Upper lobe of left lung (tissue), 6 donors: Measurements from ENCODE around the gene RIMBP2. TPM values are rescaled to one million over a fixed set of nuclear protein-coding genes. Genes with fewer than 3 reads are reported as not detected.

Experiments
- ATAC-seq, 2 donors: fragments of 200-7000 bp; cut with Tn5 transposase; one replicate each; pipeline ENCODE4 v1.9.1; 2022; ENCODE audit warnings: mild to moderate bottlenecking in 2 of 2, moderate library complexity in 2 of 2; ENCODE audit not compliant: low FRiP score in 2 of 2
- DNase-seq, 2 donors: peaks; one replicate each; pipeline ENCODE4 v3.0.0-alpha.2; 2019 to 2020
- H3K27ac ChIP-seq, 4 donors: fragments of 200-600 bp; sonication (generic); one replicate each; pipeline ENCODE4 v1.5.1; 2016 to 2019
- H3K27me3 ChIP-seq, 4 donors: fragments of 200-600 bp; sonication (generic); one replicate each; pipeline ENCODE4 v1.5.1; 2017 to 2019
- H3K36me3 ChIP-seq, 4 donors: fragments of 200-600 bp; sonication (generic); one replicate each; pipeline ENCODE4 v1.5.1; 2016 to 2019
- H3K4me1 ChIP-seq, 4 donors: fragments of 200-600 bp; sonication (generic); one replicate each; pipeline ENCODE4 v1.5.1; 2018 to 2019
- H3K4me3 ChIP-seq, 4 donors: fragments of 200-600 bp; sonication (generic); one replicate each; pipeline ENCODE4 v1.5.1; 2017 to 2019; ENCODE audit warnings: mild to moderate bottlenecking in 2 of 4, moderate library complexity in 1 of 4
- H3K9me3 ChIP-seq, 4 donors: fragments of 200-600 bp; sonication (generic); one replicate each; pipeline ENCODE4 v1.5.1; 2018 to 2019
- EP300 ChIP-seq, 4 donors: sonication (generic); formaldehyde crosslinking; IDR thresholded peaks; one replicate each; pipeline ENCODE4 v1.5.1; 2017; ENCODE audit warnings: antibody characterized with exemption in 4 of 4, control low read depth in 2 of 4
- POLR2A ChIP-seq, 4 donors: fragments of 450-650 bp; IDR thresholded peaks; one replicate each; pipeline ENCODE4 v1.5.1; 2016 to 2017; ENCODE audit warnings: antibody characterized with exemption in 4 of 4, mild to moderate bottlenecking in 2 of 4
- POLR2AphosphoS5 ChIP-seq, 2 donors: sonication (generic); formaldehyde crosslinking; IDR thresholded peaks; one replicate each; pipeline ENCODE4 v1.5.1; 2017; ENCODE audit warnings: antibody characterized with exemption in 2 of 2
- WGBS, 2 donors: methylation state at CpG; one replicate each; pipeline ENCODE4 v1.1.5; 2017 to 2018; 5-methylcytosine and 5-hydroxymethylcytosine counted together
- total RNA-seq, 6 donors: library from RNA; depleted of rRNA in 4 of 6; stranded (reverse); fragments of >200 nt in 4 of 6; gene quantifications; one replicate each; pipeline versions ENCODE4 v1.1.0 to v1.2.1, GENCODE V29; 2016 to 2021
- TF ChIP-seq, protein P1 (sequence below), 6 experiments: fragments of 450-650 bp in 4 of 6; fragments of 200-600 bp in 2 of 6; sonication (generic) in 2 of 6; IDR thresholded peaks; one replicate each; pipeline ENCODE4 v1.5.1; 2016 to 2019; ENCODE audit warnings: antibody characterized with exemption in 6 of 6
- donor health status: DM: no; HTN: no; CAD: no; lungs with moderate emphysema.
- donor health status: DM: no; HTN: yes; CAD: no; lungs with severe emphysema.

RIMBP2 gene
- total RNA-seq, 6 donors from 2014 or later = 0.23 to 3.9 (median 0.44) TPM; not detected in 1

- Histone ChIP-seq H3K27ac (no peak overlapping the region), H3K4me1 (no peaks in the 10 kb centered on the region), H3K27me3 (no peaks in the 10 kb centered on the region), H3K36me3 (no peaks in the 10 kb centered on the region), H3K9me3 (no peaks in the 10 kb centered on the region), H3K4me3 (no peak overlapping the region)
- TF ChIP-seq POLR2A (IDR thresholded peaks at IDR 0.05) = no peak
- ATAC-seq (peak in 1 of 2 donors; percentile 11), DNase-seq (no peak)
- 68 to 84% methylated on average over 19 to 28 of the region's 28 CpGs for WGBS, 2 donors
These were observed 259.5 kb downstream of the RIMBP2 start for GRCh38 chr12:130456375-130457199.

DNA sequence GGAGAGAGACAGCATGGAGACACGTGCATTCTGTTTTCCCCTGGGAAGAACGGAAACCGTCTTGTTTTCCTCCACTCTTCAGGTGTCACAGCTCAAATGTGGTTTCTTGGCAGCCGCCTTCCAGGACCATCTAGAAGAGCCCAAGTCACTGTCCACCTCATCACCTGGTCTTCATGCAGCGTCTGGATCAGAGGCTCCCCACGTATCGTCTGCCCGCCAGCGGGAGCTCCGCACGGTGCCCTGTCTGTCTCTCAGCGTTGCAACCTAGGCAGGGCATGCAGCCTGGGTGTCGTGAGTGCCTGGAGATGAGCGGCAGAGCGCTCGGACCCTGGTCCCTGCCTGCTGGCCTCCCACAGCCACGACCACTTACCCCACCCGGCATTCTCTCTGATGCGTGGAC, 260.9 kb downstream of the RIMBP2 start:
- no peak overlapping the region for H3K27ac ChIP-seq
- H3K27me3 ChIP-seq = no peaks in the 10 kb centered on the region
- H3K36me3 ChIP-seq = no peaks in the 10 kb centered on the region
- peak in 1 of 2 donors; percentile 73 for DNase-seq
- WGBS, 2 donors = 85 to 86% methylated on average over 19 of the region's 19 CpGs
- no peak for TF ChIP-seq POLR2AphosphoS5 (IDR thresholded peaks at IDR 0.05)
- no peak for TF ChIP-seq EP300 (IDR thresholded peaks at IDR 0.05)
- TF ChIP-seq, protein P1, sequence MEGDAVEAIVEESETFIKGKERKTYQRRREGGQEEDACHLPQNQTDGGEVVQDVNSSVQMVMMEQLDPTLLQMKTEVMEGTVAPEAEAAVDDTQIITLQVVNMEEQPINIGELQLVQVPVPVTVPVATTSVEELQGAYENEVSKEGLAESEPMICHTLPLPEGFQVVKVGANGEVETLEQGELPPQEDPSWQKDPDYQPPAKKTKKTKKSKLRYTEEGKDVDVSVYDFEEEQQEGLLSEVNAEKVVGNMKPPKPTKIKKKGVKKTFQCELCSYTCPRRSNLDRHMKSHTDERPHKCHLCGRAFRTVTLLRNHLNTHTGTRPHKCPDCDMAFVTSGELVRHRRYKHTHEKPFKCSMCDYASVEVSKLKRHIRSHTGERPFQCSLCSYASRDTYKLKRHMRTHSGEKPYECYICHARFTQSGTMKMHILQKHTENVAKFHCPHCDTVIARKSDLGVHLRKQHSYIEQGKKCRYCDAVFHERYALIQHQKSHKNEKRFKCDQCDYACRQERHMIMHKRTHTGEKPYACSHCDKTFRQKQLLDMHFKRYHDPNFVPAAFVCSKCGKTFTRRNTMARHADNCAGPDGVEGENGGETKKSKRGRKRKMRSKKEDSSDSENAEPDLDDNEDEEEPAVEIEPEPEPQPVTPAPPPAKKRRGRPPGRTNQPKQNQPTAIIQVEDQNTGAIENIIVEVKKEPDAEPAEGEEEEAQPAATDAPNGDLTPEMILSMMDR (IDR thresholded peaks at IDR 0.05) = no peak
- TF ChIP-seq POLR2A (IDR thresholded peaks at IDR 0.05) = no peak
- H3K4me1 ChIP-seq = no peaks in the 10 kb centered on the region
- H3K9me3 ChIP-seq = no peaks in the 10 kb centered on the region
- ATAC-seq = no peak
- no peak overlapping the region for H3K4me3 ChIP-seq

DNA sequence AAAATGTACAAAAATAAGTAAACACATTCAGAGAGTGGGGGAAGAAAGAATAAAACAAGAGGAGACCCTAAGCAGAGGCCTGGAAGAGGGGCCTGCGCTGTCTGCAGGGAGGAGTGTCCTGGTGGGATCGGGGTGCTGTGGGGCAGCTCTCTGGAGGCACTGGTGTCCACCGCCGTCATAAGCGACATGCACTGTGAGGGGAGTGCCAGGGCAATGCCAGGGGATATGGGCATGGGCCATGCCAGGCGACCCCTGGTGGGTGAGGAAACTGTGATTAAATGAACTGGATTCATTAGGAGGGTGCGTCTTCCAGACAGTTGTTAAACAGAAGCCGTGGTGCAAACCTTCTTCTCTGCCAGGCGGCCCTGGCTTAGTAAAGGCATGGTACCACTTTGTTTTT, 261.8 kb downstream of the RIMBP2 start:
- Histone ChIP-seq H3K36me3 (no peaks in the 10 kb centered on the region), H3K27me3 (no peaks in the 10 kb centered on the region), H3K4me1 (no peaks in the 10 kb centered on the region), H3K4me3 (no peak overlapping the region), H3K9me3 (no peaks in the 10 kb centered on the region), H3K27ac (no peak overlapping the region)
- 84 to 90% methylated on average over 9 of the region's 9 CpGs for WGBS, 2 donors
- TF ChIP-seq, protein P1 (IDR thresholded peaks at IDR 0.05) = no peak
- DNase-seq (no peak), ATAC-seq (no peak)

DNA sequence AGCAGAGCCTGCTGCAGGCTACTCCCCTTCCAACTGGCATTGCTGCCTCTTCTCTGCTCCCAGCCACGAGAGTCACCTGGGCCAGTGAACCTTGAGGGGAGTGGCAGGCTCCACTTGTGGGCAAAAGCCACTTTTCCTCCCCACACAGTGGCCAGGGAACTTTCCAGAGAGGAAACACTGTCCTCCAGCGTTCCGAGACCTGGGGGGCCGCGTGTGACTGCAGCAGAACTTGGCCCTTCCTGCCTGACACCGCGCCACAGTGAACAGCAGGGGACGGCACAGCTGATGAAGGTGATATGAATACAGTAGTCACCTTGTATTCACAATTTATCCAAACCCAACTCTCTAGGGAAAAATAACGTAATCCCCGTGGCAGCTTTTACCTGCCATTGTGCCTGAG, 263.6 kb downstream of the RIMBP2 start:
- no peaks in the 10 kb centered on the region for H3K27me3 ChIP-seq
- 78 to 79% methylated on average over 10 of the region's 10 CpGs for WGBS, 2 donors
- no peaks in the 10 kb centered on the region for H3K4me1 ChIP-seq
- H3K36me3 ChIP-seq = no peaks in the 10 kb centered on the region
- TF ChIP-seq POLR2AphosphoS5 (IDR thresholded peaks at IDR 0.05) (no peak), POLR2A (IDR thresholded peaks at IDR 0.05) (no peak), EP300 (IDR thresholded peaks at IDR 0.05) (no peak)
- TF ChIP-seq, protein P1 (IDR thresholded peaks at IDR 0.05) = no peak
- DNase-seq (no peak), ATAC-seq (no peak)
- no peak overlapping the region for H3K4me3 ChIP-seq
- H3K27ac ChIP-seq = no peak overlapping the region
- no peaks in the 10 kb centered on the region for H3K9me3 ChIP-seq

- WGBS, 2 donors = 88% methylated on average over 40 to 41 of the region's 41 CpGs
- no peak for ATAC-seq
These were observed 264.8 kb downstream of the RIMBP2 start for GRCh38 chr12:130451001-130451930.

More at GRCh38 chr12:130451001-130451930, 264.8 kb downstream of the RIMBP2 start:
- Histone ChIP-seq H3K9me3 (no peaks in the 10 kb centered on the region), H3K4me1 (no peaks in the 10 kb centered on the region), H3K27me3 (no peaks in the 10 kb centered on the region), H3K4me3 (no peak overlapping the region), H3K27ac (no peak overlapping the region), H3K36me3 (no peaks in the 10 kb centered on the region)
- TF ChIP-seq EP300 (IDR thresholded peaks at IDR 0.05) (no peak), POLR2AphosphoS5 (IDR thresholded peaks at IDR 0.05) (no peak), POLR2A (IDR thresholded peaks at IDR 0.05) (no peak)
- TF ChIP-seq, protein P1 (IDR thresholded peaks at IDR 0.05) = no peak
- DNase-seq = peak in 1 of 2 donors; percentile 66
